GM10248 (cell line): Measurements from ENCODE around the gene RBM20.

Experiments
- CTCF ChIA-PET: fragments of 300-600 bp; sonication (Branson Sonifier 250); formaldehyde crosslinking; extraction: SDS; loops from one replicate; lab custom pipeline; 2021; ENCODE audit warnings: antibody characterized with exemption; lab: Yijun Ruan, JAX
- POLR2A ChIA-PET: fragments of 350-650 bp; sonication (Branson Sonifier 250); formaldehyde crosslinking; extraction: SDS; loops from one replicate; lab custom pipeline; 2020; ENCODE audit warnings: antibody characterized with exemption; lab: Yijun Ruan, JAX
- DNase-seq: peaks from one replicate; pipeline ENCODE4 v3.0.0; 2012; ENCODE audit errors: extremely low spot score
- TF ChIP-seq, protein P1 (sequence below): IDR thresholded peaks from 2 replicates; pipeline ENCODE4 v1.5.1; 2012; ENCODE audit warnings: mild to moderate bottlenecking, low read depth; ENCODE audit errors: extremely low read depth, missing control alignments, control extremely low read depth

Gene RBM20

DNA sequence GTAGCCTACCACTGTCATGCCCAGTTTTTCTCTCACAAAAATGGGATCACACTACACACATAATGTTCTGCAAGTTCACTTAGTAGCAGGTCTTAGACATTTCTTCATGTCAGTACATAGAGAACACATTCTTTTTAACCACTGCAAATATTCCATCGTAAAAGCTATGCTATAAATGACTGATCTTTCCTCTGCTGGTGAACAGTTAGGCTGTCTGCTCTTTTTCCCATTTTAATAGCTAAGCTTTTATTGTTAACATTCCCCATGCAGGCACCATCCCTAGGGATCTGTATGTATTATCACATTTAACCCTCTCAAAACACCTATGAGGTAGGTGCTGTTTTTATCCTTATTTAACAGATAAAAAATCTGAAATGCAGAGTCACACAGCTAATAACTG, 181.4 kb downstream of the RBM20 start:
- CTCF ChIA-PET, result interaction anchor here (1.1 to 1.5 kb wide), 3 partner anchors 16 to 25 kb away, joined by 3 read pairs; no protein-coding TSS in a partner anchor
- POLR2A ChIA-PET, result no interaction called here
- TF ChIP-seq, protein P1, sequence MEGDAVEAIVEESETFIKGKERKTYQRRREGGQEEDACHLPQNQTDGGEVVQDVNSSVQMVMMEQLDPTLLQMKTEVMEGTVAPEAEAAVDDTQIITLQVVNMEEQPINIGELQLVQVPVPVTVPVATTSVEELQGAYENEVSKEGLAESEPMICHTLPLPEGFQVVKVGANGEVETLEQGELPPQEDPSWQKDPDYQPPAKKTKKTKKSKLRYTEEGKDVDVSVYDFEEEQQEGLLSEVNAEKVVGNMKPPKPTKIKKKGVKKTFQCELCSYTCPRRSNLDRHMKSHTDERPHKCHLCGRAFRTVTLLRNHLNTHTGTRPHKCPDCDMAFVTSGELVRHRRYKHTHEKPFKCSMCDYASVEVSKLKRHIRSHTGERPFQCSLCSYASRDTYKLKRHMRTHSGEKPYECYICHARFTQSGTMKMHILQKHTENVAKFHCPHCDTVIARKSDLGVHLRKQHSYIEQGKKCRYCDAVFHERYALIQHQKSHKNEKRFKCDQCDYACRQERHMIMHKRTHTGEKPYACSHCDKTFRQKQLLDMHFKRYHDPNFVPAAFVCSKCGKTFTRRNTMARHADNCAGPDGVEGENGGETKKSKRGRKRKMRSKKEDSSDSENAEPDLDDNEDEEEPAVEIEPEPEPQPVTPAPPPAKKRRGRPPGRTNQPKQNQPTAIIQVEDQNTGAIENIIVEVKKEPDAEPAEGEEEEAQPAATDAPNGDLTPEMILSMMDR, result no peak
- no peak for DNase-seq

GRCh38 chr10:110827410-110827809, 183.3 kb downstream of the RBM20 start:
- TF ChIP-seq, protein P1, result no peak
- ChIA-PET POLR2A (no interaction called here), CTCF (interaction anchor here (1.1 to 2.8 kb wide), 5 partner anchors 9 to 24 kb away, joined by 3 to 19 read pairs (median 6); no protein-coding TSS in a partner anchor)
- DNase-seq, result no peak

GRCh38 chr10:110827875-110828274, 183.7 kb downstream of the RBM20 start:
- ChIA-PET CTCF (interaction anchor here (1.1 to 2.8 kb wide), 6 partner anchors 9 to 24 kb away, joined by 3 to 19 read pairs (median 5); no protein-coding TSS in a partner anchor), POLR2A (no interaction called here)
- TF ChIP-seq, protein P1, result no peak
- DNase-seq, result no peak

- ChIA-PET POLR2A (interaction anchor here (0.7 kb wide), 1 partner anchor 8 kb away, joined by 3 read pairs; no protein-coding TSS in a partner anchor), CTCF (interaction anchor here (1.0 to 2.8 kb wide), 8 partner anchors 10 to 177 kb away, joined by 3 to 19 read pairs (median 4); no protein-coding TSS in a partner anchor)
- TF ChIP-seq, protein P1, result no peak
- DNase-seq, result no peak
Observed at GRCh38 chr10:110828525-110828924, 184.4 kb downstream of the RBM20 start.

DNA sequence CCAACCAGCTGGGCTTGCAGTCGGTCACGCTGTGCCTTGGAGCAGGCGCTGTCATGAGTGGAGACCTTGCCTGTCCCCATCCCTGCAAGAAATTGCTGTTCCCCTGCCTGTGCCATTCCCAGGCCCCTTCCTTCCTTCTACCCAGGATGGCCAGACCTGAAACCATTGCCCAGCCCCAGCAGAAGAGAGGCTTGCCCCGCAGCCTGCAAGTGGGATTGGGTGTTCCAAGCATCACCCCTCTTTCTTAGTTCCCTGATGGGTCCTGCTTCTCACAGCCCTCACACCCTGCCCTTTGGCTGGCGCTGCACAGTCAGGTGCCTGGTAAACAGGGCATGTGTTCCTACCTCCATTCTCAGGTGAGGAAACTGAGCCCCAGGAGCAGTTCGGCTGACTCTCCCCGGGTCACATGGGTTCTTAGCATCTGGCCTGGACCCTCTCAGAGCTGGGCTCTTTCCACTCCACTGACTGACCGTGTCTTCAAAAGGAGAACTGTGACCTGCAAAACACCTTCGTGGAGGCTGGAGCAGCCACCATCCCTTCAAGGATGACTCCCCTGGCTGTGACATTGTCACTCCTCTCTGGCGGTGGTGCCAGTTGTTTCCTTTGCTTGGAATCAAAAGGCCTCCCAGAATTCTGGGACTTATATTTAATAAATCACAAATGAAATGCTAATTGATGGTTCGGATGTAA, 185.7 kb downstream of the RBM20 start:
- DNase-seq, result no peak
- TF ChIP-seq, protein P1, result no peak
- CTCF ChIA-PET, result interaction anchor here (1.0 to 2.2 kb wide), 6 partner anchors 11 to 178 kb away, joined by 3 to 15 read pairs (median 4); no protein-coding TSS in a partner anchor
- POLR2A ChIA-PET, result no interaction called here

DNA sequence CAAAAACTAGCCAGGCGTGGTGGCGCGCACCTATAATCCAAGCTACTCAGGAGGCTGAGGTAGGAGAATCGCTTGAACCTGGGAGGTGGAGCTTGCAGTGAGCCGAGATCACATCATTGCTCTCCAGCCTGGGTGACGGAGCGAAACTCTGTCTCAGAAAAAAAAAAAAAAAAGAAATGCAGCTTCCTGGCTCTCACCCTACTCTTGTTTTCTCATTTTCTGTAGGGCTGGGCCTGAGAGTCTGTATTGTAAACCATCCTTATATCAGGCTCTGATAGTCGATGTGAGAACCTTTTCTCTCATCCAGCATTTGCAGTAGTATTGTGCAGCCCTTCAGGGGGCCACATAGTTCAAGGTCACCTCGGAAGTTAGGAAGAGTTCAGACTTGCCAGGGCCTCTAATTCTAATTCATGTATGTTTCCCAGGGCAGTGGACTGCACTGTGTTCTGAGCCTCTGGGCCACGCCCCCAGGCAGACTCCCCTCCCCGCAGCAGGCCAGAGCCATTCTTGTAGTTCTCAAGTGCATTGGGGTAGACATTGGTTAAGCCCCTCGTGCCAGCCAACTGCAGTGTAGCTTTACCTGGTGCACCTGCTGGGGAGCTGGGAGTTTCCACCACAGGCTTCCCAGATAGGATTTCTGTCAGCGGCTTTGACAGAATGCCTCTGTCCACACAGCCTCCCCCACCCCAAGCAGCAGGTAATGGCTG, 189.3 kb downstream of the RBM20 start:
- ChIA-PET CTCF (interaction anchor here (0.9 to 1.5 kb wide), 4 partner anchors 9 to 29 kb away, joined by 3 to 4 read pairs (median 3); no protein-coding TSS in a partner anchor), POLR2A (no interaction called here)
- TF ChIP-seq, protein P1, result no peak
- no peak for DNase-seq
